Sigmoid colon (tissue), 4 donors: ENCODE results near the gene ZMYND19.

Experiments
- CTCF ChIP-seq, 4 experiments: fragments of 450-650 bp in 3 of 4; fragments of 200-600 bp in 1 of 4; IDR thresholded peaks; one replicate each; pipeline ENCODE4 v1.5.1; 2016 to 2019; ENCODE audit warnings: antibody characterized with exemption in 4 of 4, mild to moderate bottlenecking in 3 of 4, moderate library complexity in 2 of 4
- EP300 ChIP-seq, 4 donors: sonication (generic); formaldehyde crosslinking; IDR thresholded peaks; one replicate each; pipeline ENCODE4 v1.6.1; 2017; ENCODE audit warnings: antibody characterized with exemption in 4 of 4
- POLR2A ChIP-seq, 2 donors: fragments of 450-650 bp; IDR thresholded peaks; one replicate each; pipeline ENCODE4 v1.6.1; 2016; ENCODE audit warnings: antibody characterized with exemption in 2 of 2, mild to moderate bottlenecking in 2 of 2, moderate library complexity in 2 of 2
- POLR2AphosphoS5 ChIP-seq, 4 donors: sonication (generic); formaldehyde crosslinking; IDR thresholded peaks; one replicate each; pipeline ENCODE4 v1.6.1; 2017; ENCODE audit warnings: antibody characterized with exemption in 4 of 4

GRCh38 chr9:137545123-137545522 lies 45.2 kb downstream of the ZMYND19 start:
- TF ChIP-seq CTCF (IDR thresholded peaks at IDR 0.05) (no peak), POLR2AphosphoS5 (IDR thresholded peaks at IDR 0.05) (no peak), EP300 (IDR thresholded peaks at IDR 0.05) (no peak), POLR2A (IDR thresholded peaks at IDR 0.05) (no peak)
